Keratinocyte (primary cell): ENCODE data around the gene MRPL16. TPM values are rescaled to one million over a fixed set of nuclear protein-coding genes. Genes with fewer than 3 reads are reported as not detected.

Experiments used
- DNase-seq: peaks from one replicate; pipeline ENCODE4 v3.0.0-alpha.2; 2011; ENCODE audit warnings: low read depth, missing footprints, low spot score
- FAIRE-seq: peaks from 2 replicates; lab custom pipeline; 2011; peaks lifted over from hg19 to GRCh38; lab: Jason Lieb, UNC
- H2AFZ ChIP-seq: 2 replicates; pipeline ENCODE4 v1.6.0; 2012; ENCODE audit warnings: low read length, control low read depth, inconsistent platforms; ENCODE audit not compliant: control insufficient read depth
- H3K27ac ChIP-seq: 2 replicates; pipeline ENCODE4 v1.5.1; 2011; ENCODE audit warnings: low read length; ENCODE audit not compliant: control insufficient read depth, insufficient read depth
- H3K27me3 ChIP-seq: 3 replicates; pipeline ENCODE4 v1.6.0; 2011; ENCODE audit warnings: low read length; ENCODE audit not compliant: control insufficient read depth, insufficient read depth; ENCODE audit errors: extremely low read depth
- H3K36me3 ChIP-seq, 2 experiments: 2 replicates in 1 of 2; 3 replicates in 1 of 2; pipeline ENCODE4 v1.5.1; 2011; ENCODE audit warnings: low read length in 2 of 2, mild to moderate bottlenecking in 1 of 2; ENCODE audit not compliant: control insufficient read depth in 2 of 2, insufficient read depth in 2 of 2; ENCODE audit errors: extremely low read depth in 1 of 2
- H3K4me1 ChIP-seq: 3 replicates; pipeline ENCODE4 v1.5.1; 2011; ENCODE audit warnings: low read length; ENCODE audit not compliant: control insufficient read depth, insufficient read depth; ENCODE audit errors: extremely low read depth
- H3K4me2 ChIP-seq: 3 replicates; pipeline ENCODE4 v1.6.0; 2011; ENCODE audit warnings: low read depth, low read length; ENCODE audit not compliant: control insufficient read depth, insufficient read depth; ENCODE audit errors: extremely low read depth
- H3K4me3 ChIP-seq, 3 experiments: fragments of 200-600 bp in 1 of 3; sonication (generic) in 1 of 3; 2 replicates in 2 of 3; 3 replicates in 1 of 3; pipeline ENCODE4 v1.5.1; 2011 to 2016; ENCODE audit warnings: low read length in 3 of 3, mild to moderate bottlenecking in 3 of 3, control low read depth in 2 of 3, inconsistent platforms in 1 of 3, low read depth in 1 of 3, mixed read lengths in 1 of 3, mixed run types in 1 of 3, moderate library complexity in 1 of 3; ENCODE audit not compliant: control insufficient read depth in 2 of 3, insufficient read depth in 2 of 3; ENCODE audit errors: extremely low read depth in 1 of 3
- H3K79me2 ChIP-seq: 2 replicates; pipeline ENCODE4 v1.6.0; 2012; ENCODE audit warnings: low read length; ENCODE audit not compliant: control insufficient read depth, insufficient read depth
- H3K9ac ChIP-seq: 3 replicates; pipeline ENCODE4 v1.6.0; 2011; ENCODE audit warnings: low read length; ENCODE audit not compliant: control insufficient read depth, insufficient read depth; ENCODE audit errors: extremely low read depth
- H3K9me1 ChIP-seq: 3 replicates; pipeline ENCODE4 v1.6.0; 2011; ENCODE audit warnings: low read length; ENCODE audit not compliant: control insufficient read depth, insufficient read depth; ENCODE audit errors: extremely low read depth
- H3K9me3 ChIP-seq: 2 replicates; pipeline ENCODE4 v1.5.1; 2012; ENCODE audit warnings: low read depth, low read length; ENCODE audit not compliant: control insufficient read depth
- H4K20me1 ChIP-seq: 3 replicates; pipeline ENCODE4 v1.6.0; 2011; ENCODE audit warnings: low read length; ENCODE audit not compliant: control insufficient read depth, insufficient read depth; ENCODE audit errors: extremely low read depth
- EZH2 ChIP-seq: IDR thresholded peaks from one replicate; pipeline ENCODE4 v1.6.1; 2012; ENCODE audit warnings: inconsistent platforms, mild to moderate bottlenecking, low read length, moderate library complexity
- dilution Hi-C: fragments of 300-500 bp; cut with MboI; formaldehyde crosslinking; loops from one replicate; pipeline ENCODE4 v1.7.0; 2020; ENCODE audit warnings: low sequenced_read_pairs; ENCODE audit not compliant: extremely low pct_ligation_motif_present
- polyA plus RNA-seq, 5 experiments: library from polyadenylated mRNA; depleted of rRNA in 3 of 5; stranded (reverse) in 3 of 5; stranded (forward) in 1 of 5; unstranded in 1 of 5; fragments of >200 nt; gene quantifications; 1 replicate in 1 of 5; 2 replicates in 3 of 5; 3 replicates in 1 of 5; pipeline versions ENCODE4 v1.2.1 to v1.2.3, GENCODE V29; 2011 to 2012; ENCODE audit warnings: missing spikeins in 2 of 5, low read depth in 1 of 5, low replicate concordance in 1 of 5
- TF ChIP-seq, protein P1 (sequence below), 3 experiments: IDR thresholded peaks in 1 of 3; conservative IDR thresholded peaks in 1 of 3; optimal IDR thresholded peaks in 1 of 3; 2 replicates in 2 of 3; 3 replicates in 1 of 3; pipeline versions ENCODE3 to v1.5.1; 2011; ENCODE audit warnings: low read length in 3 of 3, mild to moderate bottlenecking in 3 of 3, moderate library complexity in 2 of 3, control low read depth in 1 of 3, inconsistent platforms in 1 of 3; ENCODE audit not compliant: insufficient read depth in 2 of 3; ENCODE audit errors: extremely low read depth in 1 of 3

Gene MRPL16
- polyA plus RNA-seq, 1 donor (not counting 4 experiments of a cell fraction or from before 2014, with no cell fraction given): 72.1 TPM

- Histone ChIP-seq H3K27ac (no peak overlapping the region), H3K4me3 (no peak overlapping the region), H3K4me1 (peaks cover 5% of the 10 kb centered on the region), H3K79me2 (peaks cover 2% of the 10 kb centered on the region), H3K9me3 (no peaks in the 10 kb centered on the region), H3K9ac (no peak overlapping the region), H2AFZ (no peak overlapping the region), H3K4me2 (no peak overlapping the region), H3K27me3 (no peaks in the 10 kb centered on the region), H3K36me3 (peaks cover 49 to 59% of the 10 kb centered on the region in 2 experiments), H4K20me1 (no peaks in the 10 kb centered on the region), H3K9me1 (no peaks in the 10 kb centered on the region)
- dilution Hi-C loops: no loop called here
- TF ChIP-seq EZH2: no peak
- TF ChIP-seq, protein P1, sequence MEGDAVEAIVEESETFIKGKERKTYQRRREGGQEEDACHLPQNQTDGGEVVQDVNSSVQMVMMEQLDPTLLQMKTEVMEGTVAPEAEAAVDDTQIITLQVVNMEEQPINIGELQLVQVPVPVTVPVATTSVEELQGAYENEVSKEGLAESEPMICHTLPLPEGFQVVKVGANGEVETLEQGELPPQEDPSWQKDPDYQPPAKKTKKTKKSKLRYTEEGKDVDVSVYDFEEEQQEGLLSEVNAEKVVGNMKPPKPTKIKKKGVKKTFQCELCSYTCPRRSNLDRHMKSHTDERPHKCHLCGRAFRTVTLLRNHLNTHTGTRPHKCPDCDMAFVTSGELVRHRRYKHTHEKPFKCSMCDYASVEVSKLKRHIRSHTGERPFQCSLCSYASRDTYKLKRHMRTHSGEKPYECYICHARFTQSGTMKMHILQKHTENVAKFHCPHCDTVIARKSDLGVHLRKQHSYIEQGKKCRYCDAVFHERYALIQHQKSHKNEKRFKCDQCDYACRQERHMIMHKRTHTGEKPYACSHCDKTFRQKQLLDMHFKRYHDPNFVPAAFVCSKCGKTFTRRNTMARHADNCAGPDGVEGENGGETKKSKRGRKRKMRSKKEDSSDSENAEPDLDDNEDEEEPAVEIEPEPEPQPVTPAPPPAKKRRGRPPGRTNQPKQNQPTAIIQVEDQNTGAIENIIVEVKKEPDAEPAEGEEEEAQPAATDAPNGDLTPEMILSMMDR (optimal IDR thresholded peaks at IDR 0.05 in 1 of 3, IDR thresholded peaks at IDR 0.05 in 1 of 3, conservative IDR thresholded peaks at IDR 0.05 in 1 of 3; ENCODE audit: extremely low read depth in 1 of 3, insufficient read depth in 2 of 3, low read length in 3 of 3): no peak
- FAIRE-seq: no peak
- no peak for DNase-seq
Measured at GRCh38 chr11:59792507-59792906, 18.1 kb downstream of the MRPL16 start.

DNA sequence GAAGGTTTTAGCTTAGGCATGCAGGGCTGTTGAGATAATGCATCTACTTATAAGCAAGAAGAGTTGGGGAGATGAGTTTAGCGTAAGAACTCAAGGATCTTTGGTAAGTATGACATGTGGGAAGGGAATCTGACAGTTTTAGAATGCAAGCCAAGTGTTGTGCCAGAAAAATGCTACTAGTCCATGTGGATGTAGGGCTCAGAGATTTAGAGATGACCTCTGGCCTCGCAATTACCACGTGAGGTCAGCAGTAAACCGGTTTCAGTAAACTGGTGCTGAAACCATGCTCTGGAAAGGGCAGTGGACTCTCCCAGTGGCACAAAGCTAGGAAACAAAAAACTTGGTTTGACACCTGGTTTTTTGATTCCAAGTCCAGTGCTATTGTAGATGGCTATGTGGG, 18.9 kb downstream of the MRPL16 start:
- Histone ChIP-seq H3K4me3 (no peak overlapping the region), H3K9me1 (no peaks in the 10 kb centered on the region), H4K20me1 (no peaks in the 10 kb centered on the region), H3K4me2 (no peak overlapping the region), H3K36me3 (peaks cover 49 to 57% of the 10 kb centered on the region in 2 experiments), H3K9ac (no peak overlapping the region), H3K27ac (no peak overlapping the region), H2AFZ (no peak overlapping the region), H3K9me3 (no peaks in the 10 kb centered on the region), H3K4me1 (peaks cover 14% of the 10 kb centered on the region), H3K79me2 (peaks cover 2% of the 10 kb centered on the region), H3K27me3 (no peaks in the 10 kb centered on the region)
- dilution Hi-C loops: no loop called here
- DNase-seq (no peak), FAIRE-seq (no peak)
- TF ChIP-seq EZH2: no peak
- TF ChIP-seq, protein P1 (optimal IDR thresholded peaks at IDR 0.05 in 1 of 3, IDR thresholded peaks at IDR 0.05 in 1 of 3, conservative IDR thresholded peaks at IDR 0.05 in 1 of 3; ENCODE audit: extremely low read depth in 1 of 3, insufficient read depth in 2 of 3, low read length in 3 of 3): no peak
